ENCODE measurements around the gene VTA1. TPM values are rescaled to one million over a fixed set of nuclear protein-coding genes. Genes with fewer than 3 reads are reported as not detected.

VTA1 gene
- total and polyA plus RNA-seq, 2 of the 8 experiments (the other 6 are each of a cell fraction or from before 2014, with no cell fraction given): 63.6 to 67.0 TPM

DNA sequence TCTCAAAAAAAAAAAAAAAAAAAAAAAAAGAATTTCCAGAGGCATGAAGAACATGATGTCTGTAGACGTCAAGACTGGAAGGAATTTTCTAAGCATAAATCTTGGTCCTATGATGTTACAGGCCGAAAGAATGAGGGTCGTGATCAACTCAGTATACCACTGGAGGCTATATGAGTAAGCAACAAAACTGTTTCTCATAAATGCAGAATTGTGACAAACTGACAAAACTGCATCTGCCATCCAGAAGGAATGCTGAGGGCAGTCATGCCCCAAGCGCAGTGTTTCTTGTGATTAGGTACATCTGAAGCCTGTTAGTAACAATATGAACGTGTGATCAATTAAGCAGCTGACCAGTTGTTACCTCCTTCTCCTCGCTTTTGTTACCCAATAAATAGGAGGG, 111.2 kb downstream of the VTA1 start (continued):
- TF ChIP-seq RBBP5 (IDR thresholded peaks at IDR 0.05; ENCODE audit: borderline replicate concordance, low read depth, low read length) (no peak), SP4 (IDR thresholded peaks at IDR 0.05; ENCODE audit: low read length) (no peak), SRF (IDR thresholded peaks at IDR 0.05; ENCODE audit: low read depth, low read length) (no peak), TBP (IDR thresholded peaks at IDR 0.05; ENCODE audit: low read depth, low read length) (no peak), BRCA1 (IDR thresholded peaks at IDR 0.05; ENCODE audit: low read depth, low read length) (no peak)

All from H1 (cell line).